ENCODE data around the gene FER. TPM values are rescaled to one million over a fixed set of nuclear protein-coding genes. Genes with fewer than 3 reads are reported as not detected.
"Not testable (repeated sequence)": the region's sequence is repeated elsewhere in the genome, so short reads cannot be mapped to it uniquely, and the experiment has no call there.

The FER gene
- 99.2 TPM for total RNA-seq

- peak; percentile 71 for ATAC-seq
- no peak for DNase-seq (ENCODE audit: low spot score)
- intact Hi-C loops (cut with DNase I) = no loop called here
Measured at GRCh38 chr5:108747774-108748400, at the start of gene FER. Gene FER (plus strand): TSS chr5:108747897. CDS start chr5:108798183, 50,286 bp downstream.

- intact Hi-C loops (cut with DNase I); ATAC-seq; DNase-seq (ENCODE audit: low spot score): not testable (repeated sequence)
Measured at GRCh38 chr5:108700388-108700787, 47.3 kb upstream of the FER start.

GRCh38 chr5:108700930-108701329 lies 46.8 kb upstream of the FER start:
- no peak for DNase-seq (ENCODE audit: low spot score)
- intact Hi-C loops (cut with DNase I) = no loop called here
- ATAC-seq = no peak

GRCh38 chr5:108702546-108702945 lies 45.2 kb upstream of the FER start:
- intact Hi-C loops (cut with DNase I) = no loop called here
- DNase-seq (ENCODE audit: low spot score) (no peak), ATAC-seq (no peak)

- no peak for DNase-seq (ENCODE audit: low spot score)
- intact Hi-C loops (cut with DNase I) = no loop called here
- no peak for ATAC-seq
Measured at GRCh38 chr5:108703313-108703712, 44.4 kb upstream of the FER start.

GRCh38 chr5:108707141-108707540 lies 40.6 kb upstream of the FER start:
- intact Hi-C loops (cut with DNase I) = no loop called here
- ATAC-seq (no peak), DNase-seq (ENCODE audit: low spot score) (no peak)

GRCh38 chr5:108711898-108712297 lies 35.8 kb upstream of the FER start:
- ATAC-seq (no peak), DNase-seq (ENCODE audit: low spot score) (no peak)
- intact Hi-C loops (cut with DNase I) = no loop called here

- intact Hi-C loops (cut with DNase I) = no loop called here
- no peak for DNase-seq (ENCODE audit: low spot score)
- ATAC-seq = no peak
Measured at GRCh38 chr5:108715408-108715807, 32.3 kb upstream of the FER start.

- intact Hi-C loops (cut with DNase I) = no loop called here
- DNase-seq (ENCODE audit: low spot score) (no peak), ATAC-seq (no peak)
Measured at GRCh38 chr5:108720391-108720790, 27.3 kb upstream of the FER start.

- ATAC-seq (no peak), DNase-seq (ENCODE audit: low spot score) (no peak)
- intact Hi-C loops (cut with DNase I) = no loop called here
Measured at GRCh38 chr5:108726446-108727235, 21.1 kb upstream of the FER start.

- intact Hi-C loops (cut with DNase I) = no loop called here
- ATAC-seq = peak; percentile 55
- DNase-seq (ENCODE audit: low spot score) = no peak
Measured at GRCh38 chr5:108727236-108727650, 20.5 kb upstream of the FER start.

- ATAC-seq (peak; percentile 100), DNase-seq (ENCODE audit: low spot score) (peak; percentile 94)
- intact Hi-C loops (cut with DNase I) = no loop called here
Measured at GRCh38 chr5:108727651-108728565, 19.8 kb upstream of the FER start.

GRCh38 chr5:108728566-108729241 lies 19.0 kb upstream of the FER start:
- intact Hi-C loops (cut with DNase I) = no loop called here
- no peak for DNase-seq (ENCODE audit: low spot score)
- ATAC-seq = peak; percentile 49

- intact Hi-C loops (cut with DNase I) = no loop called here
- DNase-seq (ENCODE audit: low spot score) (no peak), ATAC-seq (no peak)
Measured at GRCh38 chr5:108729242-108729615, 18.5 kb upstream of the FER start.

- DNase-seq (ENCODE audit: low spot score) = no peak
- intact Hi-C loops (cut with DNase I) = no loop called here
- no peak for ATAC-seq
Measured at GRCh38 chr5:108730617-108731340, 16.9 kb upstream of the FER start.

GRCh38 chr5:108735790-108736189 lies 11.9 kb upstream of the FER start:
- no peak for DNase-seq (ENCODE audit: low spot score)

GRCh38 chr5:108736855-108737254 lies 10.8 kb upstream of the FER start:
- DNase-seq (ENCODE audit: low spot score) = no peak
- ATAC-seq = no peak
- intact Hi-C loops (cut with DNase I) = no loop called here

More at GRCh38 chr5:108735790-108736189, 11.9 kb upstream of the FER start:
- intact Hi-C loops (cut with DNase I) = no loop called here
- ATAC-seq = no peak

- ATAC-seq (no peak), DNase-seq (ENCODE audit: low spot score) (no peak)
- intact Hi-C loops (cut with DNase I) = no loop called here
Measured at GRCh38 chr5:108739376-108739775, 8.3 kb upstream of the FER start.
